HG02852 (cell line): ENCODE data around the gene SMPD2.
"Not testable (repeated sequence)": the region's sequence is repeated elsewhere in the genome, so short reads cannot be mapped to it uniquely, and the experiment has no call there.

ENCODE experiments used
- ATAC-seq: cut with Tn5 transposase; IDR thresholded peaks from one replicate; pipeline ENCODE4 v1.9.1; 2021; ENCODE audit warnings: mild to moderate bottlenecking, moderate library complexity; ENCODE audit not compliant: unreplicated experiment

Gene SMPD2

DNA sequence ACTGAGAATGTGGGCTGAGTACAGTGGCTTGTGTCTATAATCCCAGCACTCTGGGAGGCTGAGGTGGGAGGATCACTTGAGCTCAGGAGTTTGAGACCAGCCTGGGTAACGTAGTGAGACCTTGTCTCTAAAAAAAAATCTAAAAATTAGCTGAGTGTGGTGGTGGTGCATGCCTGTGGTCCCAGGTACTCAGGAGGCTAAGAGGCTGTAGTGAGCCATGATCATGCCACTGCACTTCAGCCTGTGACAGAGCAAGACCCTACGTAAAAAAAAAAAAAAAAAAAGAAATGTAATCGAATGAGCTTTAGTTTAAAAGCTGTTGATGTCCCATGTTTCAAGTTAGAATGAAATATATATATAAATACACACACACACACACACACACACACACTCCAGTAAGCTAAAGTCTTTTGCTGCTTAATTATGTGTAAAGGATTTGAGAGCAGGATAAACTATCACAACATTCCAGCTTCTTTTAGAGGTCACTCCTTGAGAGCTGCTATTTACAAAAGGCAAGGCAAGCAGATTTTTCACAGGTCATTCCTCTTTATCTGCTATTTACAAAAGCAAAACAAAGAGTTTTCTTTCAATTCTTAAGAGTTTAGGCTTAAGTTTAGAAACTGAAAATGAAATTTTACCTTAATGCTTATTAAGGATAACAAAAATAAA, 19.8 kb downstream of the SMPD2 start:
- ATAC-seq, result no peak

DNA sequence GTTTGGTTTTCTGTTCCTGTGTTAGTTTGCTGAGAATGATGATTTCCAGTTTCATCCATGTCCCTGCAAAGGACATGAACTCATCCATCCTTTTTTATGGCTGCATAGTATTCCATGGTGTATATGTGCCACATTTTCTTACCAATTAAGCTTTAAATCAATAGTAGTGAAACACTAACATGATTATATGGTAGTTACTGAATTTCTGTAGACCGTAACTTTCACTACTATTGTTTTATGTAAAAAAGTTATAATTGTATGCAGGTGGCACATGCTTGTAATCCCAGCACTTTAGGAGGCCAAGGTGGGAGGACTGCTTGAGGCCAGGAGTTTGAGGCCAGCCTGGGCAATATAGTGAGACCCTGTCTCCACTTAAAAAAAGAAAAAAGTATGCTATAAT, 20.7 kb downstream of the SMPD2 start:
- ATAC-seq, result not testable (repeated sequence)

GRCh38 chr6:109461733-109462526, 21.4 kb downstream of the SMPD2 start:
- ATAC-seq, result no peak

- ATAC-seq, result no peak
These were observed 25.2 kb downstream of the SMPD2 start for GRCh38 chr6:109465772-109466171.

DNA sequence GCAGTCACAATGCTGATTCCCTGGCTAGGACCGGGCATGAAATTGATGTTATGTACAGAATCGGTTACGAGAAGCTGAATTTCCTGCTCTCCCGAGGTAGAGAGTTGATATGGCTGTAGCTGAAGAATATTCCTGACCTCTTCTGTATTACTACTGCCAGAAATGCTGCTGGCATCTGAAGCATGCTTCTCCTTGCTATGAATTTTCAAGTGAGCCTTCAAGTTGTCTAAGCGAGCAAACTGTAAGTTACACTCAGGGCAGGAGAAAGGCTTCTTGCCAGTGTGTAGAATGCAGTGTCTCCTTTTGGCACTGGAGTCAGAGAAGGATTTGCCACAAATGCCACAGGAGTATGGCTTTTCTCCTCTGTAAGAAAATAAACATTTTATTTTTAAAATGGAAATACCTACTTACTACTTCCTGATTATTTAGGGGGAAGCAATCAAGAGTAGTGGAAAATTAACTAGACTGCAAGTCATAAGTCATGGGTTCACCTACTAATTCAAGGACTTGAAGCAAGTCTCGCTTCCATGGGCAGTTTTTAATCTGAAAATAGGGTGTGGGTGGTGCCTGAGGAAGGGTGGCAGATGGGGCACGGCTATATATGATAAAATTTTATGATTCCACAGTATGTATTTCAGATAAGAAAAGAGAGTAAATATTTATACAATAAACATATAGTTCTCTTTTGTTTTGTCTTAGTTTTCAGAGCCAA, 25.8 kb downstream of the SMPD2 start:
- no peak for ATAC-seq

- no peak for ATAC-seq
These were observed 27.2 kb downstream of the SMPD2 start for GRCh38 chr6:109467696-109468095.

DNA sequence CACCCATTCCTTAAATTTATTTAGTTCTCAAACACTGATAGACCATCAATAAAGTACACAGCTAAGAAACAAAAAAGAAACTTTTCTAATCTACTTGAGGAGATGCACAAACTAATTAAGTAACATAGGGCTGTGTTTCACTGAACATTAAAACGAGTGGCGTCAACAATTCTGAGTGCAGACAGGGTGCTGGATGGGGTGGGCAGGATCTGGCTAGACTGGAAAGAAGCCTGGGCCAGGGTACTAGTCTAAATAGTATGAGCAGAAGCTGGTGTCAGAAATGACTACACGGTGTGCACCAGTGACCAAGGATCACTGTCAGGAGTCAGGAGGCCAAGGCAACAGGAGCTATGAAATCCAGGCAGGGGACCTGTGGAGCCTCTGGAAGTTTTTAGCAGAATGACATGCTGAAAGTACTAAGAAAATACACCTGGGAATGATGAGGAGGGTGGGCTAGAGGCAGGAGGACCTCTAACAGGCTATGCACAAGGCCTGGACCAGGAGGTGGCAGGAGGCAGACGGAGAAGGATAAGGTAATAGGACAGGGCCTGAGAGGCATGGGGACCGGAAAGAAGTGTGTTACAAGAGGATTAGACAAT, 29.2 kb downstream of the SMPD2 start:
- no peak for ATAC-seq

- no peak for ATAC-seq
These were observed 30.7 kb downstream of the SMPD2 start for GRCh38 chr6:109471105-109471810.

GRCh38 chr6:109472132-109472995, 31.8 kb downstream of the SMPD2 start:
- ATAC-seq, result peak; percentile 71

GRCh38 chr6:109473120-109473519, 32.6 kb downstream of the SMPD2 start:
- no peak for ATAC-seq

GRCh38 chr6:109474995-109475394, 34.5 kb downstream of the SMPD2 start:
- no peak for ATAC-seq

- no peak for ATAC-seq
These were observed 35.1 kb downstream of the SMPD2 start for GRCh38 chr6:109475625-109476024.

DNA sequence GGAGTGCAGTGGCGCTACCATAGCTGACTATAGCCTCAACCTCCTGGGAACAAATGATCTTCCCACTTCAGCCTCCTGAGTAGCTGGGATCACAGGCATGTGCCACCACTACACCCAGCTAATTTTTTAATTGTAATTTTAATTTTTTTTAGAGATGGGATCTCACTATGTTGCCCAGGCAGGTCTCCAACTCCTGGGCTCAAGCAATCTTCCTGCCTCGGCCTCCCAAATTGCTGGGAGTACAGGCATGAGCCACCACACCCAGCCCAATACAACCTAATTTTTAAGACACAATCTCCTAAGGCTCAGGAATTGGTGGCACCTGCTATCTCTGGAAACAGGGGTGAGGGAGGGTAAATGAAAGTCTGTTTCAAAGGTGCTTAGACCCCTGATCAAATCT, 36.7 kb downstream of the SMPD2 start:
- no peak for ATAC-seq

DNA sequence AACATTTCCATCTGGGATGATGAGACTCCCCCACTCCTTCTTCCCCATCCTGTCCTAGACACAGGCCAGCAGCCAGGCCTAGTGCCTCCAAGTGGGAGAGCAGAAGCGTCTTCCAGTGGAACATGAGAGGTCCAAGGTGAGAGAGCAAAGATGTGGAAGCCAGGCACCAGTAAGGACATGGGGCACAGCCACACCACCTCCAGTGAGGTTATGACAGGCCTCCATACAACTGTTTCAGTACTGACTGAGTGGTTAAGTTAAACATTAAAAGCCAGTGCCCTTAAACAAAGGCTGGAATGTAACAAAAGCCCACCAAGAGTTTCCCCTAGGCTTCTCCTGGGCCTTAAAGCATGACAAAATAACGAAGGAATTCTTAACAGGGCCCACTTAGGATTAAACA, 37.2 kb downstream of the SMPD2 start:
- ATAC-seq, result no peak

DNA sequence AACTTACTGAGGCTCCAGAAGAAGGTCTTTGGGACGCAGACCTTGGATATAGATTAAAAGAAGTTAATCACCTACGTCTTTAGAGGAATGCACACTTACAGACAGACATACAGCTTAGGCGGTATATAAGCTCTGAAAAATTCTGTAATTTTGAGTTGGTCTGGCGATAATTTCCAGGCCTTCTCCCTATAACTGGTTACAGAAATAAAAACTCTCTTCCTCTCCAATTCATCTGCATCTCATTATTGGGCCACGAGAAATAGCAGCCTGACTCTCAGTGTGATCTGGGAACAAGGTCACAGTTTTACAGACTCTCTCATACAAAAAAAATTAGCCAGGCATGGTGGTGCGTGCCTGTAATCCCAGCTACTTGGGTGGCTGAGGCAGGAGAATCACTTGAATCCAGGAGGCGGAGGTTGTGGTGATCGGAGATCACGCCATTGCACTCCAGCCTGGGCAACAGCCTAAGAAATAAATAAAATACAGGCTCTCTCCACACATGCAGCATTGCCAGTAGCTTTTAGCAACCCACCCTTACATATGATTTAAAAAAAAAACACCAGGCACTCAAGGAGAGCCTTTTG, 37.8 kb downstream of the SMPD2 start:
- ATAC-seq, result no peak

DNA sequence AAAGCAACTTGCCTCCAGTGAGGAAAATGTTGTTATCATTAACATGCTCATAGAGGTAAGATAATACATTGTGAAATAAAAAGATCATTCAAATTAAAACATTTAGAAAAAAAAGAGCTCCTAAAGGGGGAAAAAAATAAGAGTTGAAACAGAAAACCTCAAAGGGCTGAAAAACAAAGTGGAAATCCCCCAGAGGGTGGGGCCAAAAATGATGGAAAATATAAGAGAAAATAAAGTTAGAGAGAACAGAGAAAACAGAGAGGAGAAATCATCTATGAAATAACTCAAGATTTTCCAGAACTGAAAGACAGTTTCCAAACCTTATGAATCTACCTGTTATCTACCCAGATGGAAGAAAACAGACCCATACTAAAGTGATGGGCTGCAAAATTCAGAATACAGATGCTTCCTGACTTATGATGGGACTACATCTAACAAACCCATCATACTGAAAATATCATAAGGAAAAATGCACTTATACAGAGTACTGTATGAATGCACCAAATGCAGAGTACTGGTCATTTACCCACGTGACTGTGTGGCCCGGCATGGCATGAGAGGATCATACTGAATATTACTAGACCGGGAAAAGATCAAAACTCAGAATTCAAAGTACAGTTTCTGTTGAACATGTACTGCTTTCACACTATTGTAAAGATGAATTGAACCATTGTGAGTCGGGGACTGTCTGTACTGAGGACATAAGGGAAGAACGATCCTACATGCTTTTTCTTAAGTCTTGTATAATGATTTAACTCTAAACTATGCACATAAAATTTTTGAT, 38.5 kb downstream of the SMPD2 start:
- no peak for ATAC-seq

DNA sequence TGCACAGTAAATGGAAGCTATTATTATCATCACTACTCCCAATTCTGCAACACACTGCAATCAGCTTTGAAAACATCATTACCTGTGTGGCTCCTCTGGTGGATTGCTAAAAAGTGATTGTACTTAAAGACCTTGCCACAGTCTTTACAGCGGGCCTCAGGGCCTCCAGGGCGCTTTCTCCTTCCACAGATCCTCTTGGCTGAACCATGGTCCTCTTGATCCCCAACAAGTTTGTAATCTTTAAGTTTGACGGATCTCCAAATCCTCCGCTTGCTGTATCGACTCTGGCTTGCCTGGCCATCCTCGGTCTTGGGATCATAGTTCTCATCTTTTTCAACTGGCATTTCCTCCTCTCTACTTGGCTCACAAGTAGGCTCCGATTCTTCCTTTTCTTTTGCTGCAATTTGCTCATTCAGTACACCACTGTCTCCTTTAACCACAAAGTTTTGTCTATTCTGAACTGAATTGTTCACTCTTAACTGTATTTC, 40.5 kb downstream of the SMPD2 start:
- no peak for ATAC-seq

DNA sequence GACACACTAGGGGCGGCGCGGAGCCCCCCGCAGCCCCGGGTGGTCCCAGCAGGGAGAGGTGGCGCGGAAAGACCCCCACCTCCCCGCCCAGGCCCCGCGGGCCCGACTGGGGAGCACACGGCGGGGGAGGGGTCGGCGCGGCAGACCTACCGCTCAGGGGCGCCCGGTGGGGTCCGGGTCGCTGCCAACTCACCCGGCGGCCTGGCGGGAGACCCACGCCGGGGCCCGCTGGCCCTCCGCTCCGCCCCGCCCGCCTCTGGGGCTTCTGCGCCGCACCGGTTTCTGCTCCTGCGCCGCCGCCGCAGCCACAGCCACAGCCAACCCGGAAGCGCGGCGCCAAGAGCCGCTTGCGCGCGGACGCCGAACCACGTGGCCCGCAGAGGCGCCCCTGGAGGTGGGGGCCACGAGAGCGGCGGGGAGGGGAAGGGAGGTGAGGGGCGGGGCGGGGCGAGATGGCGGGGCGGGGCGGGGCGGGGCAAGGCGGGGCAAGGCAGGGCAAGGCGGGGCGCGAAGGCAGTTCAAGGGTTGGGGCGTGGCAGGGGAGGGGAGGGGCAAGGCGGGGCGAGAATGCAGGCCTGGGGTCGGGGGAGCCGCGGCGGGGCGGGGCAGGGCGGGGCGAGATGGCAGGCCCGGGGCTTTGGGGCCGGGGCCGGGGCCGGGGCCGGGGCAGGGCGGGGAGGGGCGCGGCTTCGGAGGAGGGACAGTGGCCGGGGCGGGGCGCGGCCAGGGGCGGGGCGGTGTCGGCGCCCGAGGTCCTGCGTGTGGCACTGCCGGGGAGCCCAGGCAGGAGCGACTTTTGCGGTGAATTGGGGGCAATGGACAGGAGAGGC, 42.6 kb downstream of the SMPD2 start, which contains the start of gene ZBTB24:
ZBTB24 (minus strand) TSS at position 315 of the 830 bp plus-strand sequence. CDS start 1,193 bp downstream, outside the sequence.
- peak; percentile 85 for ATAC-seq
